Right lobe of liver (tissue), 6 donors: ENCODE results near the gene KCNQ4. TPM values are rescaled to one million over a fixed set of nuclear protein-coding genes. Genes with fewer than 3 reads are reported as not detected.

Source experiments
- ATAC-seq, 4 donors: fragments of 200-7000 bp; cut with Tn5 transposase; one replicate each; pipeline ENCODE4 v1.9.1; 2020; ENCODE audit warnings: mild to moderate bottlenecking in 4 of 4, moderate library complexity in 4 of 4
- DNase-seq, 3 donors: peaks; one replicate each; pipeline ENCODE4 v3.0.0-alpha.2; 2020
- H3K27ac ChIP-seq, 3 donors: fragments of 200-600 bp; one replicate each; pipeline ENCODE4 v1.8.0; 2022
- H3K27me3 ChIP-seq, 2 donors: fragments of 200-600 bp; one replicate each; pipeline ENCODE4 v1.8.0; 2022
- H3K36me3 ChIP-seq, 4 donors: fragments of 200-600 bp; sonication (generic) in 1 of 4; one replicate each; pipeline versions ENCODE4 v1.5.1 to v1.8.0; 2017 to 2022; ENCODE audit warnings: control low read depth in 1 of 4
- H3K4me1 ChIP-seq, 4 donors: fragments of 200-600 bp; sonication (generic) in 1 of 4; one replicate each; pipeline versions ENCODE4 v1.5.1 to v1.8.0; 2017 to 2022; ENCODE audit warnings: control low read depth in 1 of 4
- H3K4me3 ChIP-seq, 3 donors: fragments of 200-600 bp; one replicate each; pipeline ENCODE4 v1.8.0; 2022
- H3K9me3 ChIP-seq, 4 donors: fragments of 200-600 bp; sonication (generic) in 1 of 4; one replicate each; pipeline versions ENCODE4 v1.5.1 to v1.8.0; 2017 to 2022; ENCODE audit warnings: control low read depth in 1 of 4
- POLR2A ChIP-seq: fragments of 450-650 bp; IDR thresholded peaks from one replicate; pipeline ENCODE4 v1.6.1; 2017; ENCODE audit warnings: antibody characterized with exemption, mild to moderate bottlenecking
- WGBS: methylation state at CpG from one replicate; pipeline ENCODE4 v1.1.6; 2018; ENCODE audit warnings: low coverage, low lambda C conversion rate; ENCODE audit not compliant: insufficient coverage; ENCODE audit errors: missing lambda C conversion rate; 5-methylcytosine and 5-hydroxymethylcytosine counted together
- intact Hi-C, 2 donors: fragments of 100-400 bp; cut with DNase I; formaldehyde crosslinking; loops; one replicate each; pipeline versions ENCODE4 v1.11.2 to v1.14.1; 2022
- total RNA-seq, 6 experiments: library from RNA; depleted of rRNA in 2 of 6; stranded (reverse); fragments of >200 nt in 2 of 6; fragmentation: NEBNext Ultra II Directional in 3 of 6; extraction: Animal tissue kit (Norgen Biotek cat#: 25700) in 3 of 6; gene quantifications; one replicate each; pipeline versions ENCODE4 v1.1.0 to v1.2.4, GENCODE V29; 2016 to 2023
- TF ChIP-seq, protein P1 (sequence below), 4 donors: fragments of 200-600 bp in 3 of 4; fragments of 450-650 bp in 1 of 4; IDR thresholded peaks; one replicate each; pipeline versions ENCODE4 v1.5.1 to v1.8.0; 2016 to 2022; ENCODE audit warnings: antibody characterized with exemption in 4 of 4, mild to moderate bottlenecking in 2 of 4
- donor health status: DM: no; HTN: yes; CAD: no.
- donor health status: DM: no; HTN: no; CAD: no.
- donor health status: DM: no; HTN: no; CAD: no.
- donor health status: DM: no; HTN: yes; CAD: no.
- donor health status: DM: no; HTN: yes; CAD: no.

Gene KCNQ4
- total RNA-seq, 6 experiments from 2014 or later, result 0.12 to 0.23 (median 0.15) TPM

DNA sequence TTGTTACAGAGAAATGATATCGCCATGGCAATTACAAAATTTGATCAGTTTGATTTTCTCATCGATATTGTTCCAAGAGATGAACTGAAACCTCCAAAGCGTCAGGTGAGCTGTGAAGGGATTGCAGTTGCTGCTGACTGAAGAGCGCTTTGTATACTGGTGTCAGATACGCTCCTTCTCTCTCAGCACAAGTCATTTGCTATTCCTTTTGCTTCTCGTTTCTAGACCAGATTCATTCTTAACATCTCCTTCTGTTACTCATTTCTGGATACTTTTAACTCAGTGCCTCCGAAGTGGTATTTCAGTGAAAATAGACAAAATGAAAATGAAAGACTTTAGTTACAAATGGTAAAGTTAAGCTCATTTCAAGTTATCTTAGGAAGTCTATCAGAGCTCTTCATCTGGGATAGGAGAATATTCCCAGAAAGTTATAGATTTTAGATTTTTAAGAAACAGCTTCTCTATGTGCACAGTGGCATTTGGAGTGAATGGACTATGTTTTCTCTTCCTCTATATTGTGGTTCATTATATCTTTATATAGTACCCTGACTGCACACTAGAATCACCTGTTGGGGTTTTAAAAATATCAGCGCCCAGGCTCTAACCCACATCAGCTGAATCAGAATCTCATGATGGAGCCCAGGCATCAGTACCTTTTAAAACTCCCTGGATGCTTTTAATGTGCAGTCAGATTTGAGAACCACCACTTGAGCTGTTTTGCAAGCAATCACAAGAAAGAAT lies 30.3 kb upstream of the KCNQ4 start:
- H3K27ac ChIP-seq, result peak overlapping the region in 1 of 3 donors; percentile 92
- intact Hi-C loops, result no loop called here
- DNase-seq (no peak), ATAC-seq (no peak)
- peaks cover 0 to 66% (median 26%) of the 10 kb centered on the region in 4 donors for H3K4me1 ChIP-seq
- TF ChIP-seq, protein P1, sequence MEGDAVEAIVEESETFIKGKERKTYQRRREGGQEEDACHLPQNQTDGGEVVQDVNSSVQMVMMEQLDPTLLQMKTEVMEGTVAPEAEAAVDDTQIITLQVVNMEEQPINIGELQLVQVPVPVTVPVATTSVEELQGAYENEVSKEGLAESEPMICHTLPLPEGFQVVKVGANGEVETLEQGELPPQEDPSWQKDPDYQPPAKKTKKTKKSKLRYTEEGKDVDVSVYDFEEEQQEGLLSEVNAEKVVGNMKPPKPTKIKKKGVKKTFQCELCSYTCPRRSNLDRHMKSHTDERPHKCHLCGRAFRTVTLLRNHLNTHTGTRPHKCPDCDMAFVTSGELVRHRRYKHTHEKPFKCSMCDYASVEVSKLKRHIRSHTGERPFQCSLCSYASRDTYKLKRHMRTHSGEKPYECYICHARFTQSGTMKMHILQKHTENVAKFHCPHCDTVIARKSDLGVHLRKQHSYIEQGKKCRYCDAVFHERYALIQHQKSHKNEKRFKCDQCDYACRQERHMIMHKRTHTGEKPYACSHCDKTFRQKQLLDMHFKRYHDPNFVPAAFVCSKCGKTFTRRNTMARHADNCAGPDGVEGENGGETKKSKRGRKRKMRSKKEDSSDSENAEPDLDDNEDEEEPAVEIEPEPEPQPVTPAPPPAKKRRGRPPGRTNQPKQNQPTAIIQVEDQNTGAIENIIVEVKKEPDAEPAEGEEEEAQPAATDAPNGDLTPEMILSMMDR (IDR thresholded peaks at IDR 0.05), result no peak
- no peak for TF ChIP-seq POLR2A
- H3K36me3 ChIP-seq, result peaks cover 4 to 57% (median 15%) of the 10 kb centered on the region in 4 donors
- no peaks in the 10 kb centered on the region for H3K9me3 ChIP-seq
- H3K4me3 ChIP-seq, result no peak overlapping the region
- no peaks in the 10 kb centered on the region for H3K27me3 ChIP-seq
- WGBS, result 91% methylated on average over 8 of the region's 8 CpGs

DNA sequence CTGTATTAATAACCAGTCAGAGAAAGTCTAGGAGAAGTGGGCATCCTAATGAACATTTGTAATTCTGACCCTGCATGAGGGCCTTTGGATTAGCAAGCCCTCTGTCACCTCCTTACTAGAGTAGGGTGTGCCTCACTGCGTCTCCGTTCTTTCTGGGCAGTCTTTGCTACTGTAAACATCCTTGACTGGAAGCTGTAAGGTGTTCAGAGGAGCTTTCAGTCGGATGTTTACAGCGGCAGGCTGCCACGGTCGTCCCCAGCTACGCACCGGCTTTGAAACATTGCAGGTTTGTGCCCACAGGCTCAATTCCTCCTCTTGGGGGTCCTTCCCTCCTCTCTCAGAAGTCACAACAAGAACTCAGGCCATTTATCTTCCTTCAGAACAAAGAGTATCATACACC lies 29.4 kb upstream of the KCNQ4 start:
- no peak overlapping the region for H3K4me3 ChIP-seq
- DNase-seq, result no peak
- TF ChIP-seq, protein P1 (IDR thresholded peaks at IDR 0.05), result no peak
- TF ChIP-seq POLR2A, result no peak
- H3K27ac ChIP-seq, result peak overlapping the region in 2 of 3 donors; percentile 66 to 92
- ATAC-seq, result no peak
- intact Hi-C loops, result no loop called here
- peaks cover 0 to 64% (median 26%) of the 10 kb centered on the region in 4 donors for H3K4me1 ChIP-seq
- H3K36me3 ChIP-seq, result peaks cover 4 to 58% (median 16%) of the 10 kb centered on the region in 4 donors
- no peaks in the 10 kb centered on the region for H3K9me3 ChIP-seq
- no peaks in the 10 kb centered on the region for H3K27me3 ChIP-seq
- WGBS, result 92% methylated on average over 7 of the region's 8 CpGs

DNA sequence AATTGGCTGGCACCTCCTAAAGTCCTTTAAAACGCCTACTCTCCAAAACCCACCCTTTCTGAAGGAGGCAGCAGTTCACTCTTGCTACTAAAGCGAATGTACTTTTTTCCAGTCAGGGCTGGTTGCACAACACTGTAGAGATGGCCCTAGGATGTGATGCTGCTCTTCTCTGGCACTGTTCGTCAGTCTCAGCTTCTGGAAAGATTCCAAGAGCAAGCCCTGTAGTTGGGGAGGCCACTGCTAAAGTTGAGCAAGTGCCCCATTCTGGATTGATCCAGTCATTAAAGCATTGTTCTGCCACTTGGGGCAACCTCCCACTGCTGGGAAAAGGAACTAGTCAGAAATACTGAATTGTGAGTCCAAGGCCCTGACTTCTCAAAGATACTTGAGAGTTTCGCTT lies 28.5 kb upstream of the KCNQ4 start:
- 22% methylated on average over 2 of the region's 4 CpGs for WGBS
- Histone ChIP-seq H3K4me3 (no peak overlapping the region), H3K36me3 (peaks cover 4 to 57% (median 16%) of the 10 kb centered on the region in 4 donors), H3K27me3 (no peaks in the 10 kb centered on the region), H3K27ac (peak overlapping the region; percentile 14 to 92 (median 66)), H3K9me3 (no peaks in the 10 kb centered on the region), H3K4me1 (peaks cover 0 to 66% (median 26%) of the 10 kb centered on the region in 4 donors)
- ATAC-seq (peak; percentile 72 to 78 (median 74)), DNase-seq (peak; percentile 30 to 85 (median 62))
- TF ChIP-seq, protein P1 (IDR thresholded peaks at IDR 0.05), result peak in 1 of 4 donors; percentile 17
- TF ChIP-seq POLR2A, result no peak
- intact Hi-C loops, result no loop called here

GRCh38 chr1:40756523-40756922 lies 27.1 kb upstream of the KCNQ4 start:
- Histone ChIP-seq H3K27me3 (no peaks in the 10 kb centered on the region), H3K9me3 (no peaks in the 10 kb centered on the region), H3K4me3 (no peak overlapping the region), H3K36me3 (peaks cover 4 to 66% (median 16%) of the 10 kb centered on the region in 4 donors), H3K27ac (peak overlapping the region in 2 of 3 donors; percentile 66 to 92), H3K4me1 (peaks cover 0 to 67% (median 22%) of the 10 kb centered on the region in 4 donors)
- intact Hi-C loops, result no loop called here
- TF ChIP-seq, protein P1 (IDR thresholded peaks at IDR 0.05), result no peak
- no peak for TF ChIP-seq POLR2A
- WGBS, result 100% methylated on average over 3 of the region's 3 CpGs
- no peak for ATAC-seq
- DNase-seq, result no peak
